Liver (tissue), 9 donors: ENCODE results near the gene FAM184A. TPM values are rescaled to one million over a fixed set of nuclear protein-coding genes. Genes with fewer than 3 reads are reported as not detected.

Experiments
- DNase-seq: peaks from one replicate; pipeline ENCODE4 v3.0.0-alpha.2; 2017; ENCODE audit warnings: low spot score
- H3K27ac ChIP-seq, 2 donors: one replicate each; pipeline ENCODE4 v1.7.0; 2013; ENCODE audit warnings: inconsistent platforms in 2 of 2, low read length in 2 of 2, control low read depth in 1 of 2, low read depth in 1 of 2, mild to moderate bottlenecking in 1 of 2
- H3K27me3 ChIP-seq, 4 donors: one replicate each; pipeline versions ENCODE4 v1.6.1 to v1.7.0; 2013; ENCODE audit warnings: low read length in 3 of 4, inconsistent platforms in 1 of 4, mild to moderate bottlenecking in 1 of 4, moderate library complexity in 1 of 4; ENCODE audit not compliant: control insufficient read depth in 4 of 4, insufficient read depth in 4 of 4
- H3K36me3 ChIP-seq, 4 donors: one replicate each; pipeline versions ENCODE4 v1.6.1 to v1.7.0; 2013; ENCODE audit warnings: low read length in 3 of 4, mild to moderate bottlenecking in 3 of 4, low read depth in 1 of 4, moderate library complexity in 1 of 4; ENCODE audit not compliant: control insufficient read depth in 4 of 4, insufficient read depth in 3 of 4
- H3K4me1 ChIP-seq, 4 donors: one replicate each; pipeline versions ENCODE4 v1.6.1 to v1.7.0; 2013; ENCODE audit warnings: low read length in 3 of 4, mild to moderate bottlenecking in 3 of 4, moderate library complexity in 1 of 4; ENCODE audit not compliant: control insufficient read depth in 4 of 4, insufficient read depth in 4 of 4
- H3K4me3 ChIP-seq, 3 donors: one replicate each; pipeline versions ENCODE4 v1.6.1 to v1.7.0; 2013; ENCODE audit warnings: low read length in 3 of 3, control low read depth in 1 of 3, low read depth in 1 of 3, mild to moderate bottlenecking in 1 of 3
- H3K9ac ChIP-seq, 2 donors: one replicate each; pipeline ENCODE4 v1.7.0; 2013; ENCODE audit warnings: low read length in 2 of 2, mild to moderate bottlenecking in 2 of 2, moderate library complexity in 2 of 2, control low read depth in 1 of 2, low read depth in 1 of 2
- H3K9me3 ChIP-seq, 4 donors: one replicate each; pipeline versions ENCODE4 v1.6.1 to v1.7.0; 2013; ENCODE audit warnings: low read length in 3 of 4; ENCODE audit not compliant: control insufficient read depth in 4 of 4
- CTCF ChIP-seq: fragments of 150-350 bp; IDR thresholded peaks from 2 replicates; pipeline ENCODE4 v1.5.1; 2017; ENCODE audit warnings: improper control_type of control experiment, low read depth, low read length; ENCODE audit not compliant: missing input control
- EGR1 ChIP-seq, 2 donors: IDR thresholded peaks; 2 replicates each; pipeline ENCODE4 v1.6.1; 2016 to 2018; ENCODE audit warnings: antibody characterized with exemption in 2 of 2, low read depth in 2 of 2
- FOXA1 ChIP-seq: IDR thresholded peaks from 2 replicates; pipeline ENCODE4 v1.6.1; 2016; ENCODE audit warnings: antibody characterized with exemption
- FOXA2 ChIP-seq: IDR thresholded peaks from 2 replicates; pipeline ENCODE4 v1.6.1; 2016; ENCODE audit warnings: antibody characterized with exemption
- GABPA ChIP-seq, 2 donors: IDR thresholded peaks in 1 of 2; conservative IDR thresholded peaks in 1 of 2; 2 replicates each; pipeline ENCODE4 v1.6.1; 2016; ENCODE audit warnings: antibody characterized with exemption in 2 of 2, mild to moderate bottlenecking in 1 of 2, moderate library complexity in 1 of 2
- HNF4G ChIP-seq: IDR thresholded peaks from 2 replicates; pipeline ENCODE4 v1.6.1; 2016; ENCODE audit warnings: antibody characterized with exemption
- MAX ChIP-seq: IDR thresholded peaks from 2 replicates; pipeline ENCODE4 v1.6.1; 2016; ENCODE audit warnings: antibody characterized with exemption
- RAD21 ChIP-seq, 2 donors: IDR thresholded peaks; 2 replicates each; pipeline ENCODE4 v1.6.1; 2016; ENCODE audit warnings: antibody characterized with exemption in 2 of 2, mild to moderate bottlenecking in 2 of 2
- REST ChIP-seq: IDR thresholded peaks from 2 replicates; pipeline ENCODE4 v1.6.1; 2016; ENCODE audit warnings: antibody characterized with exemption, mild to moderate bottlenecking
- RXRA ChIP-seq, 2 donors: IDR thresholded peaks; 2 replicates each; pipeline ENCODE4 v1.6.1; 2017 to 2018; ENCODE audit warnings: antibody characterized with exemption in 2 of 2, mild to moderate bottlenecking in 1 of 2
- SP1 ChIP-seq: IDR thresholded peaks from 2 replicates; pipeline ENCODE4 v1.6.1; 2018; ENCODE audit warnings: antibody characterized with exemption, mild to moderate bottlenecking
- TAF1 ChIP-seq: conservative IDR thresholded peaks from 2 replicates; pipeline ENCODE4 v1.6.1; 2016; ENCODE audit warnings: antibody characterized with exemption, mild to moderate bottlenecking
- YY1 ChIP-seq: IDR thresholded peaks from 2 replicates; pipeline ENCODE4 v1.6.1; 2016; ENCODE audit warnings: antibody characterized with exemption, mild to moderate bottlenecking
- WGBS: extraction: QIAGEN DNeasy Blood & Tissue Kit; methylation state at CpG from one replicate; pipeline ENCODE4 v1.1.7; 2013; 5-methylcytosine and 5-hydroxymethylcytosine counted together
- polyA plus RNA-seq, 2 donors: library from polyadenylated mRNA; stranded (reverse) in 1 of 2; unstranded in 1 of 2; fragments of 200-250 nt in 1 of 2; fragments of >200 nt in 1 of 2; fragmentation: Nextera tagmentation in 1 of 2; extraction: Ambion mirVana in 1 of 2; gene quantifications; one replicate each; pipeline versions ENCODE4 v1.2.1 to v1.2.3, GENCODE V29; 2013 to 2015
- total RNA-seq, 2 donors: library from RNA; depleted of rRNA; stranded (reverse); fragments of >200 nt; gene quantifications; one replicate each; pipeline ENCODE4 v1.2.3, GENCODE V29; 2014
- donor health status: healthy.
- donor health status: healthy.
- donor health status: healthy.
- donor health status: healthy.
- donor health status: healthy.

Gene FAM184A
- total and polyA plus RNA-seq, 4 donors: 1.0 to 7.4 (median 4.0) TPM

GRCh38 chr6:118963003-118963402, 115.5 kb downstream of the FAM184A start:
- Histone ChIP-seq H3K36me3 (no peaks in the 10 kb centered on the region), H3K9me3 (no peaks in the 10 kb centered on the region), H3K4me1 (no peaks in the 10 kb centered on the region), H3K4me3 (no peak overlapping the region), H3K9ac (no peak overlapping the region), H3K27me3 (no peaks in the 10 kb centered on the region), H3K27ac (no peak overlapping the region)
- DNase-seq: no peak
- TF ChIP-seq GABPA (IDR thresholded peaks at IDR 0.05 in 1 of 2, conservative IDR thresholded peaks at IDR 0.05 in 1 of 2) (no peak), RAD21 (IDR thresholded peaks at IDR 0.05) (peak; percentile 49 to 55), YY1 (no peak), TAF1 (no peak), FOXA2 (no peak)

GRCh38 chr6:118959903-118960302, 118.6 kb downstream of the FAM184A start:
- no peak overlapping the region for H3K27ac ChIP-seq
- H3K9me3 ChIP-seq: no peaks in the 10 kb centered on the region
- no peak for DNase-seq
- no peak overlapping the region for H3K4me3 ChIP-seq
- H3K4me1 ChIP-seq: no peaks in the 10 kb centered on the region
- WGBS: over 99% methylated on average over 4 of the region's 4 CpGs
- no peaks in the 10 kb centered on the region for H3K36me3 ChIP-seq
- no peak overlapping the region for H3K9ac ChIP-seq
- no peaks in the 10 kb centered on the region for H3K27me3 ChIP-seq
- TF ChIP-seq EGR1 (IDR thresholded peaks at IDR 0.05; ENCODE audit: low read depth in 2 of 2) (no peak), FOXA1 (no peak), MAX (no peak)

- H3K4me3 ChIP-seq: no peak overlapping the region
- H3K27me3 ChIP-seq: no peaks in the 10 kb centered on the region
- 90% methylated on average over 2 of the region's 2 CpGs for WGBS
- H3K36me3 ChIP-seq: no peaks in the 10 kb centered on the region
- no peak for TF ChIP-seq MAX
- no peak for TF ChIP-seq RAD21 (IDR thresholded peaks at IDR 0.05)
- no peak for TF ChIP-seq RXRA (IDR thresholded peaks at IDR 0.05)
- no peak for TF ChIP-seq FOXA1
- no peak for TF ChIP-seq REST
- TF ChIP-seq HNF4G: no peak
- no peaks in the 10 kb centered on the region for H3K4me1 ChIP-seq
- H3K9me3 ChIP-seq: no peaks in the 10 kb centered on the region
- H3K27ac ChIP-seq: no peak overlapping the region
- H3K9ac ChIP-seq: no peak overlapping the region
- no peak for DNase-seq
Observed at GRCh38 chr6:118953391-118953790, 125.1 kb downstream of the FAM184A start.

GRCh38 chr6:118952683-118953082, 125.8 kb downstream of the FAM184A start:
- H3K27me3 ChIP-seq: no peaks in the 10 kb centered on the region
- no peak for DNase-seq
- no peaks in the 10 kb centered on the region for H3K4me1 ChIP-seq
- no peaks in the 10 kb centered on the region for H3K9me3 ChIP-seq
- H3K4me3 ChIP-seq: no peak overlapping the region
- H3K36me3 ChIP-seq: no peaks in the 10 kb centered on the region
- H3K9ac ChIP-seq: no peak overlapping the region
- H3K27ac ChIP-seq: no peak overlapping the region
- WGBS: 97% methylated on average over 2 of the region's 2 CpGs
- TF ChIP-seq SP1 (no peak), MAX (no peak), REST (no peak), RXRA (IDR thresholded peaks at IDR 0.05) (no peak), CTCF (no peak)
